ENCODE measurements around the gene HORMAD2.

DNA sequence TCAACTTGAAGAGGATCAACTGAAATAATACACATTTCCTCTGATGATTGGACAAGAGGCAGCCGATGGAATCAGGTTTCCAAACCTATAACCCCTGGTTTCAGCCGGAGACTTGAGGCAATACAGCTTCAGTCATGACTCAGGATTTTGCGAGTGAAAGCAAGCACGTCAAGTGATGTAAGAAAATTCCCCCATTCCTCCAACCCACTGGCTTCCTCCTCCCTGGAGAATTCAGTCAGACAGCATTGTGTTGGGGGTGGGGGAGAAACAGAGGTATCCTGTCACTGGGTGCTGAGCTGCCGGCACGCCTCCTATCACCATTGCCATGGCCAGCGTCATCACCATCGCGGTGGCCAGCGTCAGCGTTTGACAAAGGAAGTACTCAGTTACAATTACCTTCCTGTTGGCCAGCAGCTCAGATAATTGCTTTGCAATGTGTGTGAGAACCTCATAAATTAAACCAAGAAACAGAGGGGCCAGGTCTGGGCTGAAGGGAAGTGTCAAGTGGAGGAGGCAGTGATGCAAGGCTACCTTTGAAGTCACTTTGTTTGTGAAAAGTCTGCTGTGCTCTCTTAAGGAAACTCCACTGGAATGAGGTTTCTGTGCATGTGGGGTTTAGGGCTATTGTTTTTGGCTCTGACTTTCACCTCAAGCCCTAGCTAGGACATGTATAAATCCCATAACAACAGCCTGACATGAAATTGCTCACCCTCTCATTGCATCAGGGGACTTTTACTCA, 116.0 kb downstream of the HORMAD2 start:
- TF ChIP-seq, protein P1, sequence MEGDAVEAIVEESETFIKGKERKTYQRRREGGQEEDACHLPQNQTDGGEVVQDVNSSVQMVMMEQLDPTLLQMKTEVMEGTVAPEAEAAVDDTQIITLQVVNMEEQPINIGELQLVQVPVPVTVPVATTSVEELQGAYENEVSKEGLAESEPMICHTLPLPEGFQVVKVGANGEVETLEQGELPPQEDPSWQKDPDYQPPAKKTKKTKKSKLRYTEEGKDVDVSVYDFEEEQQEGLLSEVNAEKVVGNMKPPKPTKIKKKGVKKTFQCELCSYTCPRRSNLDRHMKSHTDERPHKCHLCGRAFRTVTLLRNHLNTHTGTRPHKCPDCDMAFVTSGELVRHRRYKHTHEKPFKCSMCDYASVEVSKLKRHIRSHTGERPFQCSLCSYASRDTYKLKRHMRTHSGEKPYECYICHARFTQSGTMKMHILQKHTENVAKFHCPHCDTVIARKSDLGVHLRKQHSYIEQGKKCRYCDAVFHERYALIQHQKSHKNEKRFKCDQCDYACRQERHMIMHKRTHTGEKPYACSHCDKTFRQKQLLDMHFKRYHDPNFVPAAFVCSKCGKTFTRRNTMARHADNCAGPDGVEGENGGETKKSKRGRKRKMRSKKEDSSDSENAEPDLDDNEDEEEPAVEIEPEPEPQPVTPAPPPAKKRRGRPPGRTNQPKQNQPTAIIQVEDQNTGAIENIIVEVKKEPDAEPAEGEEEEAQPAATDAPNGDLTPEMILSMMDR (IDR thresholded peaks at IDR 0.05): no peak
- TF ChIP-seq EZH2 (IDR thresholded peaks at IDR 0.05; ENCODE audit: borderline replicate concordance, insufficient read depth, low read depth, low read length, poor library complexity, severe bottlenecking): no peak

Measured in B cell (primary cell).